GM23338 (cell line): ENCODE data around the gene TMEM178B. TPM values are rescaled to one million over a fixed set of nuclear protein-coding genes. Genes with fewer than 3 reads are reported as not detected.
A peak's percentile ranks its signal among the peaks of the same experiment; 100 is the strongest.

Experiments used
- ATAC-seq: fragments of 200-7000 bp; cut with Tn5 transposase; 3 replicates; pipeline ENCODE4 v1.9.1; 2020
- DNase-seq: peaks from one replicate; pipeline ENCODE4 v3.0.0-alpha.2; 2015; ENCODE audit warnings: low spot score
- H2AFZ ChIP-seq: fragments of 200-600 bp; sonication (generic); 2 replicates; pipeline ENCODE4 v1.8.0; 2016; ENCODE audit warnings: antibody characterized with exemption, mild to moderate bottlenecking, moderate library complexity
- H3F3A ChIP-seq: fragments of 200-600 bp; sonication (generic); replicated peaks from 2 replicates; pipeline ENCODE4 v1.8.0; 2017; ENCODE audit warnings: antibody characterized with exemption, mixed run types, low read depth
- H3K27ac ChIP-seq: fragments of 200-600 bp; sonication (generic); 2 replicates; pipeline ENCODE4 v1.6.1; 2016; ENCODE audit warnings: low read depth
- H3K27me3 ChIP-seq: fragments of 200-600 bp; sonication (generic); 2 replicates; pipeline ENCODE4 v1.8.0; 2016; ENCODE audit warnings: mild to moderate bottlenecking, mixed run types, moderate library complexity; ENCODE audit not compliant: insufficient read depth
- H3K36me3 ChIP-seq: fragments of 200-600 bp; sonication (generic); 2 replicates; pipeline ENCODE4 v1.8.0; 2016; ENCODE audit warnings: mild to moderate bottlenecking; ENCODE audit not compliant: insufficient read depth
- H3K4me1 ChIP-seq: fragments of 200-600 bp; sonication (generic); 2 replicates; pipeline ENCODE4 v1.8.0; 2016; ENCODE audit warnings: mild to moderate bottlenecking, moderate library complexity; ENCODE audit not compliant: insufficient read depth
- H3K4me2 ChIP-seq: fragments of 200-600 bp; sonication (generic); 2 replicates; pipeline ENCODE4 v1.7.1; 2017; ENCODE audit warnings: mixed run types
- H3K4me3 ChIP-seq: fragments of 200-600 bp; sonication (generic); 2 replicates; pipeline ENCODE4 v1.6.1; 2016; ENCODE audit warnings: mixed run types
- H3K79me2 ChIP-seq: fragments of 200-600 bp; sonication (generic); replicated peaks from 2 replicates; pipeline ENCODE4 v1.8.0; 2017; ENCODE audit warnings: mild to moderate bottlenecking; ENCODE audit not compliant: insufficient read depth
- H3K9me2 ChIP-seq: fragments of 200-600 bp; sonication (generic); 2 replicates; pipeline ENCODE4 v1.8.0; 2017; ENCODE audit not compliant: insufficient read depth
- H4K20me1 ChIP-seq: fragments of 200-600 bp; sonication (generic); replicated peaks from 2 replicates; pipeline ENCODE4 v1.8.0; 2017; ENCODE audit warnings: mild to moderate bottlenecking; ENCODE audit not compliant: insufficient read depth
- H3K27ac Mint-ChIP-seq: 2 replicates; pipeline ENCODE4 v1.8.0; 2020; ENCODE audit warnings: inconsistent platforms, mild to moderate bottlenecking, moderate library complexity, mixed read lengths
- H3K27me3 Mint-ChIP-seq: 3 replicates; pipeline ENCODE4 v1.8.0; 2022; ENCODE audit warnings: low read depth, mild to moderate bottlenecking, moderate library complexity, mixed read lengths, inconsistent platforms; ENCODE audit not compliant: insufficient read depth, poor library complexity
- H3K36me3 Mint-ChIP-seq: 3 replicates; pipeline ENCODE4 v1.8.0; 2021; ENCODE audit warnings: low read depth, mild to moderate bottlenecking, inconsistent platforms, moderate library complexity, mixed read lengths
- H3K4me1 Mint-ChIP-seq: 3 replicates; pipeline ENCODE4 v1.8.0; 2020; ENCODE audit warnings: mild to moderate bottlenecking, inconsistent platforms, mixed read lengths
- H3K4me3 Mint-ChIP-seq: 3 replicates; pipeline ENCODE4 v1.8.0; 2021; ENCODE audit warnings: moderate library complexity, mild to moderate bottlenecking, inconsistent platforms, mixed read lengths
- H3K9me3 Mint-ChIP-seq: 3 replicates; pipeline ENCODE4 v1.8.0; 2020; ENCODE audit warnings: moderate library complexity, mild to moderate bottlenecking, inconsistent platforms, mixed read lengths
- CREB1 ChIP-seq: fragments of 250-450 bp; sonication (Bioruptor Pico); IDR thresholded peaks from 2 replicates; pipeline ENCODE4 v1.5.0; 2020; ENCODE audit warnings: low read depth, mild to moderate bottlenecking, moderate library complexity
- ETS1 ChIP-seq: IDR thresholded peaks from 2 replicates; pipeline ENCODE4 v1.6.1; 2016; ENCODE audit warnings: antibody characterized with exemption
- EZH2 ChIP-seq: fragments of 200-600 bp; sonication (generic); IDR thresholded peaks from one replicate; pipeline ENCODE4 v1.8.0; 2017; ENCODE audit warnings: antibody characterized with exemption, mild to moderate bottlenecking, low read depth; ENCODE audit not compliant: unreplicated experiment
- EZH2phosphoT487 ChIP-seq: fragments of 200-600 bp; sonication (generic); IDR thresholded peaks from one replicate; pipeline ENCODE4 v1.8.1; 2018; ENCODE audit warnings: antibody characterized with exemption; ENCODE audit not compliant: unreplicated experiment
- JUNB ChIP-seq: IDR thresholded peaks from one replicate; pipeline ENCODE4 v1.6.1; 2016; ENCODE audit warnings: antibody characterized with exemption; ENCODE audit not compliant: unreplicated experiment
- NANOG ChIP-seq: IDR thresholded peaks from 2 replicates; pipeline ENCODE4 v1.6.1; 2016; ENCODE audit warnings: antibody characterized with exemption, borderline replicate concordance
- POLR2AphosphoS5 ChIP-seq: IDR thresholded peaks from 2 replicates; pipeline ENCODE4 v1.6.1; 2016; ENCODE audit warnings: antibody characterized with exemption, low read depth
- STAT1 ChIP-seq: IDR thresholded peaks from one replicate; pipeline ENCODE4 v1.6.1; 2016; ENCODE audit warnings: antibody characterized with exemption; ENCODE audit not compliant: unreplicated experiment
- ZNF114 ChIP-seq: fragments of 250-450 bp; sonication (Bioruptor Pico); IDR thresholded peaks from 2 replicates; pipeline ENCODE4 v1.5.0; 2020; ENCODE audit warnings: mild to moderate bottlenecking, moderate library complexity
- ZNF331 ChIP-seq: fragments of 250-450 bp; sonication (Bioruptor Pico); IDR thresholded peaks from 2 replicates; pipeline ENCODE4 v1.5.0; 2020; ENCODE audit warnings: low read depth, mild to moderate bottlenecking, moderate library complexity
- polyA plus RNA-seq: library from polyadenylated mRNA; unstranded; fragments of >200 nt; fragmentation: Nextera tagmentation; extraction: Ambion mirVana; gene quantifications from 2 replicates; pipeline ENCODE4 v1.2.1, GENCODE V29; 2016
- total RNA-seq: library from RNA; depleted of rRNA; stranded (reverse); fragments of >200 nt; shearing (Covaris generic); gene quantifications from 2 replicates; pipeline ENCODE4 v1.2.3, GENCODE V29; 2014
- TF ChIP-seq, protein P1 (sequence below): fragments of 250-450 bp; sonication (Bioruptor Pico); IDR thresholded peaks from 2 replicates; pipeline ENCODE4 v1.5.0; 2020; ENCODE audit warnings: mild to moderate bottlenecking, moderate library complexity
- TF ChIP-seq, protein P2 (sequence below), 2 experiments: fragments of 200-600 bp in 1 of 2; sonication (generic) in 1 of 2; conservative IDR thresholded peaks; 2 replicates each; pipeline versions ENCODE4 v1.5.1 to v1.6.1; 2016 to 2017; ENCODE audit warnings: antibody characterized with exemption in 2 of 2, low read depth in 2 of 2, mild to moderate bottlenecking in 2 of 2, moderate library complexity in 1 of 2
- TF ChIP-seq, protein P3 (sequence below): IDR thresholded peaks from one replicate; pipeline ENCODE4 v1.6.1; 2018; ENCODE audit warnings: antibody characterized with exemption; ENCODE audit not compliant: unreplicated experiment

The TMEM178B gene
- total and polyA plus RNA-seq, 2 experiments from 2014 or later: 4.9 to 15.6 TPM

DNA sequence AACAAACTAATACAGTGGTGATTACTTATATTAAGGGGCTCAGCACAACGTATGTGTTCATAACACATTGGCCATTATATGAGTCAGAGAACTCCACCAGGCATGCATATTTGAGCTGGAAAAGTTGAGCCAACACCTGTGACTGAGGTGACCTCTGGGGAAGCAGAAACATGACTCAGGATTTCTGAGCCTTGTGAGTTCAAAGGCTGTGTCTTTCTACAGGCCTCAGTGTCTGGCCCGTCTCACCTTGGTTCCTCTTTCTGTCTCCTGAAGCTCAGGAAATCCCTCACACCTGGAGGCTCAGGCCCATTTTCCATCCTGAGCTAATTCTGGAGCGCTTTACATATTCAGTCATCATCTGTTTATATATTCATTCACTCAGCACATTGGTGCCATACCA lies 246.4 kb downstream of the TMEM178B start:
- H3K27me3 ChIP-seq: no peaks in the 10 kb centered on the region

More for the DNA sequence above, 246.4 kb downstream of the TMEM178B start:
- Histone ChIP-seq H3K4me1 (peaks cover 19% of the 10 kb centered on the region), H4K20me1 (peaks cover 4% of the 10 kb centered on the region; the same call in 1 of the 2 replicates), H3K4me3 (no peak overlapping the region), H3K9me2 (no peaks in the 10 kb centered on the region), H2AFZ (no peak overlapping the region), H3F3A (no peaks in the 10 kb centered on the region), H3K79me2 (no peaks in the 10 kb centered on the region), H3K27ac (no peak overlapping the region), H3K4me2 (no peak overlapping the region), H3K36me3 (no peaks in the 10 kb centered on the region)
- no peak overlapping the region for H3K4me3 Mint-ChIP-seq
- peak overlapping the region; percentile 60 for H3K27ac Mint-ChIP-seq
- peaks cover 24% of the 10 kb centered on the region for H3K4me1 Mint-ChIP-seq
- H3K27me3 Mint-ChIP-seq: peaks cover 4% of the 10 kb centered on the region
- no peaks in the 10 kb centered on the region for H3K9me3 Mint-ChIP-seq
- 0 out of 3 replicates have a peak, but pooled peaks cover 4% of the 10 kb centered on the region for H3K36me3 Mint-ChIP-seq
- TF ChIP-seq ETS1 (no peak), STAT1 (no peak), ZNF114 (no peak), EZH2phosphoT487 (no peak), ZNF331 (CRISPR knock-in tag) (no peak), JUNB (no peak), CREB1 (no peak), POLR2AphosphoS5 (no peak), NANOG (no peak), EZH2 (no peak)
- TF ChIP-seq, protein P1, sequence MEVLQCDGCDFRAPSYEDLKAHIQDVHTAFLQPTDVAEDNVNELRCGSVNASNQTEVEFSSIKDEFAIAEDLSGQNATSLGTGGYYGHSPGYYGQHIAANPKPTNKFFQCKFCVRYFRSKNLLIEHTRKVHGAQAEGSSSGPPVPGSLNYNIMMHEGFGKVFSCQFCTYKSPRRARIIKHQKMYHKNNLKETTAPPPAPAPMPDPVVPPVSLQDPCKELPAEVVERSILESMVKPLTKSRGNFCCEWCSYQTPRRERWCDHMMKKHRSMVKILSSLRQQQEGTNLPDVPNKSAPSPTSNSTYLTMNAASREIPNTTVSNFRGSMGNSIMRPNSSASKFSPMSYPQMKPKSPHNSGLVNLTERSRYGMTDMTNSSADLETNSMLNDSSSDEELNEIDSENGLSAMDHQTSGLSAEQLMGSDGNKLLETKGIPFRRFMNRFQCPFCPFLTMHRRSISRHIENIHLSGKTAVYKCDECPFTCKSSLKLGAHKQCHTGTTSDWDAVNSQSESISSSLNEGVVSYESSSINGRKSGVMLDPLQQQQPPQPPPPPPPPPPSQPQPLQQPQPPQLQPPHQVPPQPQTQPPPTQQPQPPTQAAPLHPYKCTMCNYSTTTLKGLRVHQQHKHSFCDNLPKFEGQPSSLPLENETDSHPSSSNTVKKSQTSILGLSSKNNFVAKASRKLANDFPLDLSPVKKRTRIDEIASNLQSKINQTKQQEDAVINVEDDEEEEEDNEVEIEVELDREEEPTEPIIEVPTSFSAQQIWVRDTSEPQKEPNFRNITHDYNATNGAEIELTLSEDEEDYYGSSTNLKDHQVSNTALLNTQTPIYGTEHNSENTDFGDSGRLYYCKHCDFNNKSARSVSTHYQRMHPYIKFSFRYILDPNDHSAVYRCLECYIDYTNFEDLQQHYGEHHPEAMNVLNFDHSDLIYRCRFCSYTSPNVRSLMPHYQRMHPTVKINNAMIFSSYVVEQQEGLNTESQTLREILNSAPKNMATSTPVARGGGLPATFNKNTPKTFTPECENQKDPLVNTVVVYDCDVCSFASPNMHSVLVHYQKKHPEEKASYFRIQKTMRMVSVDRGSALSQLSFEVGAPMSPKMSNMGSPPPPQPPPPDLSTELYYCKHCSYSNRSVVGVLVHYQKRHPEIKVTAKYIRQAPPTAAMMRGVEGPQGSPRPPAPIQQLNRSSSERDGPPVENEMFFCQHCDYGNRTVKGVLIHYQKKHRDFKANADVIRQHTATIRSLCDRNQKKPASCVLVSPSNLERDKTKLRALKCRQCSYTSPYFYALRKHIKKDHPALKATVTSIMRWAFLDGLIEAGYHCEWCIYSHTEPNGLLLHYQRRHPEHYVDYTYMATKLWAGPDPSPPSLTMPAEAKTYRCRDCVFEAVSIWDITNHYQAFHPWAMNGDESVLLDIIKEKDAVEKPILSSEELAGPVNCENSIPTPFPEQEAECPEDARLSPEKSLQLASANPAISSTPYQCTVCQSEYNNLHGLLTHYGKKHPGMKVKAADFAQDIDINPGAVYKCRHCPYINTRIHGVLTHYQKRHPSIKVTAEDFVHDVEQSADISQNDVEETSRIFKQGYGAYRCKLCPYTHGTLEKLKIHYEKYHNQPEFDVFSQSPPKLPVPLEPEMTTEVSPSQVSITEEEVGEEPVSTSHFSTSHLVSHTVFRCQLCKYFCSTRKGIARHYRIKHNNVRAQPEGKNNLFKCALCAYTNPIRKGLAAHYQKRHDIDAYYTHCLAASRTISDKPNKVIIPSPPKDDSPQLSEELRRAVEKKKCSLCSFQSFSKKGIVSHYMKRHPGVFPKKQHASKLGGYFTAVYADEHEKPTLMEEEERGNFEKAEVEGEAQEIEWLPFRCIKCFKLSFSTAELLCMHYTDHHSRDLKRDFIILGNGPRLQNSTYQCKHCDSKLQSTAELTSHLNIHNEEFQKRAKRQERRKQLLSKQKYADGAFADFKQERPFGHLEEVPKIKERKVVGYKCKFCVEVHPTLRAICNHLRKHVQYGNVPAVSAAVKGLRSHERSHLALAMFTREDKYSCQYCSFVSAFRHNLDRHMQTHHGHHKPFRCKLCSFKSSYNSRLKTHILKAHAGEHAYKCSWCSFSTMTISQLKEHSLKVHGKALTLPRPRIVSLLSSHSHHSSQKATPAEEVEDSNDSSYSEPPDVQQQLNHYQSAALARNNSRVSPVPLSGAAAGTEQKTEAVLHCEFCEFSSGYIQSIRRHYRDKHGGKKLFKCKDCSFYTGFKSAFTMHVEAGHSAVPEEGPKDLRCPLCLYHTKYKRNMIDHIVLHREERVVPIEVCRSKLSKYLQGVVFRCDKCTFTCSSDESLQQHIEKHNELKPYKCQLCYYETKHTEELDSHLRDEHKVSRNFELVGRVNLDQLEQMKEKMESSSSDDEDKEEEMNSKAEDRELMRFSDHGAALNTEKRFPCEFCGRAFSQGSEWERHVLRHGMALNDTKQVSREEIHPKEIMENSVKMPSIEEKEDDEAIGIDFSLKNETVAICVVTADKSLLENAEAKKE (CRISPR knock-in tag): no peak
- TF ChIP-seq, protein P2, sequence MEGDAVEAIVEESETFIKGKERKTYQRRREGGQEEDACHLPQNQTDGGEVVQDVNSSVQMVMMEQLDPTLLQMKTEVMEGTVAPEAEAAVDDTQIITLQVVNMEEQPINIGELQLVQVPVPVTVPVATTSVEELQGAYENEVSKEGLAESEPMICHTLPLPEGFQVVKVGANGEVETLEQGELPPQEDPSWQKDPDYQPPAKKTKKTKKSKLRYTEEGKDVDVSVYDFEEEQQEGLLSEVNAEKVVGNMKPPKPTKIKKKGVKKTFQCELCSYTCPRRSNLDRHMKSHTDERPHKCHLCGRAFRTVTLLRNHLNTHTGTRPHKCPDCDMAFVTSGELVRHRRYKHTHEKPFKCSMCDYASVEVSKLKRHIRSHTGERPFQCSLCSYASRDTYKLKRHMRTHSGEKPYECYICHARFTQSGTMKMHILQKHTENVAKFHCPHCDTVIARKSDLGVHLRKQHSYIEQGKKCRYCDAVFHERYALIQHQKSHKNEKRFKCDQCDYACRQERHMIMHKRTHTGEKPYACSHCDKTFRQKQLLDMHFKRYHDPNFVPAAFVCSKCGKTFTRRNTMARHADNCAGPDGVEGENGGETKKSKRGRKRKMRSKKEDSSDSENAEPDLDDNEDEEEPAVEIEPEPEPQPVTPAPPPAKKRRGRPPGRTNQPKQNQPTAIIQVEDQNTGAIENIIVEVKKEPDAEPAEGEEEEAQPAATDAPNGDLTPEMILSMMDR (conservative IDR thresholded peaks at IDR 0.05; ENCODE audit: low read depth in 2 of 2): no peak
- TF ChIP-seq, protein P3, sequence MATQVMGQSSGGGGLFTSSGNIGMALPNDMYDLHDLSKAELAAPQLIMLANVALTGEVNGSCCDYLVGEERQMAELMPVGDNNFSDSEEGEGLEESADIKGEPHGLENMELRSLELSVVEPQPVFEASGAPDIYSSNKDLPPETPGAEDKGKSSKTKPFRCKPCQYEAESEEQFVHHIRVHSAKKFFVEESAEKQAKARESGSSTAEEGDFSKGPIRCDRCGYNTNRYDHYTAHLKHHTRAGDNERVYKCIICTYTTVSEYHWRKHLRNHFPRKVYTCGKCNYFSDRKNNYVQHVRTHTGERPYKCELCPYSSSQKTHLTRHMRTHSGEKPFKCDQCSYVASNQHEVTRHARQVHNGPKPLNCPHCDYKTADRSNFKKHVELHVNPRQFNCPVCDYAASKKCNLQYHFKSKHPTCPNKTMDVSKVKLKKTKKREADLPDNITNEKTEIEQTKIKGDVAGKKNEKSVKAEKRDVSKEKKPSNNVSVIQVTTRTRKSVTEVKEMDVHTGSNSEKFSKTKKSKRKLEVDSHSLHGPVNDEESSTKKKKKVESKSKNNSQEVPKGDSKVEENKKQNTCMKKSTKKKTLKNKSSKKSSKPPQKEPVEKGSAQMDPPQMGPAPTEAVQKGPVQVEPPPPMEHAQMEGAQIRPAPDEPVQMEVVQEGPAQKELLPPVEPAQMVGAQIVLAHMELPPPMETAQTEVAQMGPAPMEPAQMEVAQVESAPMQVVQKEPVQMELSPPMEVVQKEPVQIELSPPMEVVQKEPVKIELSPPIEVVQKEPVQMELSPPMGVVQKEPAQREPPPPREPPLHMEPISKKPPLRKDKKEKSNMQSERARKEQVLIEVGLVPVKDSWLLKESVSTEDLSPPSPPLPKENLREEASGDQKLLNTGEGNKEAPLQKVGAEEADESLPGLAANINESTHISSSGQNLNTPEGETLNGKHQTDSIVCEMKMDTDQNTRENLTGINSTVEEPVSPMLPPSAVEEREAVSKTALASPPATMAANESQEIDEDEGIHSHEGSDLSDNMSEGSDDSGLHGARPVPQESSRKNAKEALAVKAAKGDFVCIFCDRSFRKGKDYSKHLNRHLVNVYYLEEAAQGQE: no peak
- ATAC-seq: no peak
- no peak for DNase-seq
